GM10248 (cell line): Measurements from ENCODE around the gene IL19.

Experiments used
- CTCF ChIA-PET: fragments of 300-600 bp; sonication (Branson Sonifier 250); formaldehyde crosslinking; extraction: SDS; loops from one replicate; lab custom pipeline; 2021; ENCODE audit warnings: antibody characterized with exemption; lab: Yijun Ruan, JAX
- POLR2A ChIA-PET: fragments of 350-650 bp; sonication (Branson Sonifier 250); formaldehyde crosslinking; extraction: SDS; loops from one replicate; lab custom pipeline; 2020; ENCODE audit warnings: antibody characterized with exemption; lab: Yijun Ruan, JAX
- DNase-seq: peaks from one replicate; pipeline ENCODE4 v3.0.0; 2012; ENCODE audit errors: extremely low spot score
- TF ChIP-seq, protein P1 (sequence below): IDR thresholded peaks from 2 replicates; pipeline ENCODE4 v1.5.1; 2012; ENCODE audit warnings: mild to moderate bottlenecking, low read depth; ENCODE audit errors: extremely low read depth, missing control alignments, control extremely low read depth

IL19 gene

GRCh38 chr1:206867239-206867638, 96.7 kb downstream of the IL19 start:
- no peak for DNase-seq
- POLR2A ChIA-PET, result no interaction called here
- TF ChIP-seq, protein P1, sequence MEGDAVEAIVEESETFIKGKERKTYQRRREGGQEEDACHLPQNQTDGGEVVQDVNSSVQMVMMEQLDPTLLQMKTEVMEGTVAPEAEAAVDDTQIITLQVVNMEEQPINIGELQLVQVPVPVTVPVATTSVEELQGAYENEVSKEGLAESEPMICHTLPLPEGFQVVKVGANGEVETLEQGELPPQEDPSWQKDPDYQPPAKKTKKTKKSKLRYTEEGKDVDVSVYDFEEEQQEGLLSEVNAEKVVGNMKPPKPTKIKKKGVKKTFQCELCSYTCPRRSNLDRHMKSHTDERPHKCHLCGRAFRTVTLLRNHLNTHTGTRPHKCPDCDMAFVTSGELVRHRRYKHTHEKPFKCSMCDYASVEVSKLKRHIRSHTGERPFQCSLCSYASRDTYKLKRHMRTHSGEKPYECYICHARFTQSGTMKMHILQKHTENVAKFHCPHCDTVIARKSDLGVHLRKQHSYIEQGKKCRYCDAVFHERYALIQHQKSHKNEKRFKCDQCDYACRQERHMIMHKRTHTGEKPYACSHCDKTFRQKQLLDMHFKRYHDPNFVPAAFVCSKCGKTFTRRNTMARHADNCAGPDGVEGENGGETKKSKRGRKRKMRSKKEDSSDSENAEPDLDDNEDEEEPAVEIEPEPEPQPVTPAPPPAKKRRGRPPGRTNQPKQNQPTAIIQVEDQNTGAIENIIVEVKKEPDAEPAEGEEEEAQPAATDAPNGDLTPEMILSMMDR, result no peak
- CTCF ChIA-PET, result interaction anchor here (0.8 to 8.4 kb wide), 7 partner anchors 14 to 113 kb away, joined by 3 to 65 read pairs (median 8); no protein-coding TSS in a partner anchor

DNA sequence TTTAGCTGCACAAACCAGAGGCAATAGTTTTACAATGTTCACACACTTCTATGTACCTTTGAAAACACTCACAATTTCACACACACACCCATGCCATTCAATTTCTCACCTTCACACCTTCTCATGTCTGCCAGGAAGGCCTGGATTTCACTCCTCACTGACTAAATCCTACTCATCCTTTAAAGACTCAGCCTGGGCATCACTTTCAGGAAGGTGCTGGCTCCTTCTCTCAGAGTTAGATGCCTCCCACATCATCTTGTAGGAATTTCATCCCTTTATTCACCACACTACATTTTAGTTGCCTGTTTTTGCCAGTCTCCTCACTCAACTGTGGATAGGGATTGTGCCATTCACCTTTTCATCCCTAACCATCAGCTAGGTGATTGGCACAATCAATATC, 97.1 kb downstream of the IL19 start:
- POLR2A ChIA-PET, result no interaction called here
- DNase-seq, result no peak
- TF ChIP-seq, protein P1, result no peak
- CTCF ChIA-PET, result interaction anchor here (1.0 to 8.4 kb wide), 7 partner anchors 13 to 132 kb away, joined by 3 to 65 read pairs (median 8); no protein-coding TSS in a partner anchor

DNA sequence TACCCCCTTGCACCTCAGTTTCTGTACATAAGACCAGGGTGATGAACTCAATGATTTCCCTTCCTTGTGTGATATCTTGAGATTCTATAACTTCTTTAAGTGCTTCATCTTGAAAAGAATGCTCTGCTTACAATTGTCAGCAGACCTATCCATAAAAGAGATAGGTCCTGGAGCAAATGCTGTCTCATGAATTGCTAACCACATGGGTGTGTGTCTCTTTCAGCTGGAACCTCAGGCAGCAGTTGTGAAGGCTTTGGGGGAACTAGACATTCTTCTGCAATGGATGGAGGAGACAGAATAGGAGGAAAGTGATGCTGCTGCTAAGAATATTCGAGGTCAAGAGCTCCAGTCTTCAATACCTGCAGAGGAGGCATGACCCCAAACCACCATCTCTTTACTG, 97.7 kb downstream of the IL19 start:
- no peak for DNase-seq
- ChIA-PET POLR2A (no interaction called here), CTCF (interaction anchor here (1.0 to 8.4 kb wide), 5 partner anchors 20 to 133 kb away, joined by 3 to 65 read pairs (median 3); no protein-coding TSS in a partner anchor)
- TF ChIP-seq, protein P1, result no peak

DNA sequence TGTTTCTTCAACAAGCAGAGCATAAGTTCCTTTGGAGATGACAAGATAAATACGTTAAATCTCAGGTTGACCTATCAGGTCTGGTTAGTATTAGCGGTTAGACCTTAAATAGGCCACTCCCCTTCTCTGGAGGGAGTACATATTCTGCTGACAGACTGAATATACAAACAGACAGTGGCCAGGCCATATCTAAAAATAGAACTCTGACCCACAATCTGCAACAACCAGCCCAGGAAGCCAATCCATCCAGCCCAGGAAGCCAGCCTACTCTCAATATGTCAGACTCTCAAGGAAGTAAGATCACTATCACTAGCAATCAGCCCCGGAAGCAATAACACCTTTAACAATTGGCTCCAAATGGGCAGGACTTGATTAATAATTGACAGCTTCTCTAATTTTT, 101.6 kb downstream of the IL19 start:
- CTCF ChIA-PET, result interaction anchor here (1.0 to 4.1 kb wide), 10 partner anchors 8 to 376 kb away, joined by 3 to 17 read pairs (median 7); no protein-coding TSS in a partner anchor
- TF ChIP-seq, protein P1, result no peak
- DNase-seq, result no peak
- POLR2A ChIA-PET, result no interaction called here

GRCh38 chr1:206873603-206874188, 103.1 kb downstream of the IL19 start:
- TF ChIP-seq, protein P1, result no peak
- no peak for DNase-seq
- ChIA-PET POLR2A (no interaction called here), CTCF (interaction anchor here (0.9 to 2.8 kb wide), 5 partner anchors 9 to 378 kb away, joined by 3 to 7 read pairs (median 4); no protein-coding TSS in a partner anchor)

- TF ChIP-seq, protein P1, result no peak
- no peak for DNase-seq
- ChIA-PET CTCF (interaction anchor here (1.0 kb wide), 1 partner anchor 36 kb away, joined by 3 read pairs; no protein-coding TSS in a partner anchor), POLR2A (no interaction called here)
Observed at GRCh38 chr1:206875752-206876377, 105.3 kb downstream of the IL19 start.
